SK-N-SH treated with all-trans-retinoic acid at 6 μM for 48 hours (cell line): Measurements from ENCODE around the gene DDX54.
"Not testable (repeated sequence)": the region's sequence is repeated elsewhere in the genome, so short reads cannot be mapped to it uniquely, and the experiment has no call there.

Source experiments
- ATAC-seq: fragments of 200-7000 bp; cut with Tn5 transposase; 3 replicates; pipeline ENCODE4 v1.9.1; 2020; ENCODE audit warnings: mild to moderate bottlenecking, moderate library complexity
- ARNTL ChIP-seq: fragments of 450-650 bp; formaldehyde crosslinking; IDR thresholded peaks from 2 replicates; pipeline ENCODE4 v1.5.0; 2020; ENCODE audit warnings: low read depth, mild to moderate bottlenecking, moderate library complexity, borderline replicate concordance
- BACH2 ChIP-seq: fragments of 250-450 bp; sonication (Bioruptor Pico); IDR thresholded peaks from 2 replicates; pipeline ENCODE4 v1.9.0; 2021; ENCODE audit warnings: mild to moderate bottlenecking, borderline replicate concordance
- CSDC2 ChIP-seq: fragments of 250-450 bp; sonication (Bioruptor Pico); IDR thresholded peaks from 2 replicates; pipeline ENCODE4 v1.5.0; 2020; ENCODE audit warnings: mild to moderate bottlenecking, moderate library complexity
- ESRRG ChIP-seq: fragments of 250-450 bp; sonication (Bioruptor Pico); IDR thresholded peaks from 2 replicates; pipeline ENCODE4 v1.6.1; 2021; ENCODE audit warnings: mild to moderate bottlenecking
- GLIS3 ChIP-seq: fragments of 250-450 bp; sonication (Bioruptor Pico); IDR thresholded peaks from 2 replicates; pipeline ENCODE4 v1.5.0; 2020; ENCODE audit warnings: mild to moderate bottlenecking, moderate library complexity
- ISL1 ChIP-seq: fragments of 250-450 bp; sonication (Bioruptor Pico); IDR thresholded peaks from 2 replicates; pipeline ENCODE4 v2.1.2; 2022; ENCODE audit warnings: mild to moderate bottlenecking, moderate library complexity
- OSR1 ChIP-seq: fragments of 250-450 bp; sonication (Bioruptor Pico); IDR thresholded peaks from 2 replicates; pipeline ENCODE4 v1.8.0; 2022; ENCODE audit warnings: moderate library complexity, mild to moderate bottlenecking, inconsistent platforms
- PPARA ChIP-seq: fragments of 250-450 bp; sonication (Bioruptor Pico); IDR thresholded peaks from 2 replicates; pipeline ENCODE4 v1.5.0; 2020; ENCODE audit warnings: mild to moderate bottlenecking, borderline replicate concordance
- RARB ChIP-seq: fragments of 250-450 bp; sonication (Bioruptor Pico); IDR thresholded peaks from 2 replicates; pipeline ENCODE4 v1.8.0; 2021; ENCODE audit warnings: mild to moderate bottlenecking, moderate library complexity
- TCF4 ChIP-seq: fragments of 250-450 bp; sonication (Bioruptor Pico); IDR thresholded peaks from 2 replicates; pipeline ENCODE4 v1.8.0; 2021; ENCODE audit warnings: mild to moderate bottlenecking, moderate library complexity, borderline replicate concordance
- TOX ChIP-seq: fragments of 250-450 bp; sonication (Bioruptor Pico); IDR thresholded peaks from 2 replicates; pipeline ENCODE4 v1.8.0; 2021; ENCODE audit warnings: mild to moderate bottlenecking, moderate library complexity, borderline replicate concordance
- ZC3H10 ChIP-seq: fragments of 250-450 bp; sonication (Bioruptor Pico); IDR thresholded peaks from 2 replicates; pipeline ENCODE4 v1.5.1; 2021; ENCODE audit warnings: mild to moderate bottlenecking, moderate library complexity
- ZFP3 ChIP-seq: fragments of 250-450 bp; sonication (Bioruptor Pico); IDR thresholded peaks from 2 replicates; pipeline ENCODE4 v1.5.0; 2020; ENCODE audit warnings: mild to moderate bottlenecking, moderate library complexity
- ZFP30 ChIP-seq: fragments of 450-650 bp; formaldehyde crosslinking; IDR thresholded peaks from 2 replicates; pipeline ENCODE4 v1.5.0; 2022; ENCODE audit warnings: mild to moderate bottlenecking, moderate library complexity
- ZNF565 ChIP-seq: fragments of 450-650 bp; formaldehyde crosslinking; conservative IDR thresholded peaks from 2 replicates; pipeline ENCODE4 v1.5.0; 2020; ENCODE audit warnings: low read depth, mild to moderate bottlenecking, moderate library complexity
- ZNF70 ChIP-seq: fragments of 450-650 bp; formaldehyde crosslinking; IDR thresholded peaks from 2 replicates; pipeline ENCODE4 v1.5.0; 2020; ENCODE audit warnings: mild to moderate bottlenecking, moderate library complexity
- ZNF8 ChIP-seq: fragments of 450-650 bp; formaldehyde crosslinking; IDR thresholded peaks from 2 replicates; pipeline ENCODE4 v1.5.0; 2020; ENCODE audit warnings: mild to moderate bottlenecking, moderate library complexity
- TF ChIP-seq, protein P1 (sequence below): fragments of 250-450 bp; sonication (Bioruptor Pico); IDR thresholded peaks from 2 replicates; pipeline ENCODE4 v1.5.1; 2020; ENCODE audit warnings: low read depth, mild to moderate bottlenecking, moderate library complexity
- TF ChIP-seq, protein P2 (sequence below): fragments of 250-450 bp; sonication (Bioruptor Pico); IDR thresholded peaks from 2 replicates; pipeline ENCODE4 v1.8.0; 2021; ENCODE audit warnings: low read depth, mild to moderate bottlenecking, moderate library complexity, borderline replicate concordance
- TF ChIP-seq, protein P3 (sequence below): fragments of 250-450 bp; sonication (Bioruptor Pico); IDR thresholded peaks from 2 replicates; pipeline ENCODE4 v1.5.1; 2021; ENCODE audit warnings: mild to moderate bottlenecking, moderate library complexity
- TF ChIP-seq, protein P4 (sequence below): fragments of 250-450 bp; sonication (Bioruptor Pico); IDR thresholded peaks from 2 replicates; pipeline ENCODE4 v1.8.0; 2020; ENCODE audit warnings: mild to moderate bottlenecking, moderate library complexity, borderline replicate concordance
- TF ChIP-seq, protein P5 (sequence below): fragments of 250-450 bp; sonication (Bioruptor Pico); IDR thresholded peaks from 2 replicates; pipeline ENCODE4 v1.5.0; 2020; ENCODE audit warnings: mild to moderate bottlenecking, moderate library complexity

Gene DDX54

DNA sequence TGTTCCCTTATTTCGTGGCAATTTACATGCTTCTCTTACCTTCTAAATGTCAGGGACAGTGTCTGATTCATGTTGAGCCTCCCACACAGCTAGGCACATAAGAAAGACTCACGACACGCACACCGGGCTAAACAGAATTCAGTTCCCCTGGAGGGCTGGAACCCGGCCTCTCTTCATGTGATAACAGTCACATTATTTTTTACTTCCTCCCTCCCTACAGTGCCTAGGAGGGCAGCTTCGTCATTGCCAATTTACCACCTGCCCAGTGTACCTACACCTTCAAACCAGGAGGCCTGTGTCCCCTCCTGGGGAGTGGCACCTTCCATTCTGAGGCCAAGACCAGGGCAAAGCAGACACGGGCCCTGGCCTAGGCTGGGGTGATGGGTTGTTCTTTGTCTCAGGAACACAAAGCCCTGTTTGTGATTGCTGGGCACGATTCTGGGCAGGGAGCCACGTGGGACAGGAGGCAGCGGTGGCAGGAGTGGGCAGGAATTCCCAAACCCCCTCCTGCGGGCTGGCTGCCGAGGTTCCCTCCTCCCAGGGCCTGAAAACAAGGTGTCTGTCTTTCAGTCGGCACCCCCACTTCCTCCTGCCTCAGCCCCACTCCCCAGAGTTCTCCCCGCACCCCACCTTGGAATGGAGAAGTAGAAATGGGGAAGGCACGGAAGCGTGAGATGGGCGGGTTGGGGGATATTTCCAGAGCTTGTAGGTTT is 42.9 kb downstream of the DDX54 start (continued):
- TF ChIP-seq, protein P1, sequence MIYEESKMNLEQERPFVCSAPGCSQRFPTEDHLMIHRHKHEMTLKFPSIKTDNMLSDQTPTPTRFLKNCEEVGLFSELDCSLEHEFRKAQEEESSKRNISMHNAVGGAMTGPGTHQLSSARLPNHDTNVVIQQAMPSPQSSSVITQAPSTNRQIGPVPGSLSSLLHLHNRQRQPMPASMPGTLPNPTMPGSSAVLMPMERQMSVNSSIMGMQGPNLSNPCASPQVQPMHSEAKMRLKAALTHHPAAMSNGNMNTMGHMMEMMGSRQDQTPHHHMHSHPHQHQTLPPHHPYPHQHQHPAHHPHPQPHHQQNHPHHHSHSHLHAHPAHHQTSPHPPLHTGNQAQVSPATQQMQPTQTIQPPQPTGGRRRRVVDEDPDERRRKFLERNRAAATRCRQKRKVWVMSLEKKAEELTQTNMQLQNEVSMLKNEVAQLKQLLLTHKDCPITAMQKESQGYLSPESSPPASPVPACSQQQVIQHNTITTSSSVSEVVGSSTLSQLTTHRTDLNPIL = no peak
- TF ChIP-seq TOX (no peak), ZFP3 (CRISPR knock-in tag) (no peak), TCF4 (no peak), ARNTL (CRISPR knock-in tag) (no peak)
- TF ChIP-seq, protein P2, sequence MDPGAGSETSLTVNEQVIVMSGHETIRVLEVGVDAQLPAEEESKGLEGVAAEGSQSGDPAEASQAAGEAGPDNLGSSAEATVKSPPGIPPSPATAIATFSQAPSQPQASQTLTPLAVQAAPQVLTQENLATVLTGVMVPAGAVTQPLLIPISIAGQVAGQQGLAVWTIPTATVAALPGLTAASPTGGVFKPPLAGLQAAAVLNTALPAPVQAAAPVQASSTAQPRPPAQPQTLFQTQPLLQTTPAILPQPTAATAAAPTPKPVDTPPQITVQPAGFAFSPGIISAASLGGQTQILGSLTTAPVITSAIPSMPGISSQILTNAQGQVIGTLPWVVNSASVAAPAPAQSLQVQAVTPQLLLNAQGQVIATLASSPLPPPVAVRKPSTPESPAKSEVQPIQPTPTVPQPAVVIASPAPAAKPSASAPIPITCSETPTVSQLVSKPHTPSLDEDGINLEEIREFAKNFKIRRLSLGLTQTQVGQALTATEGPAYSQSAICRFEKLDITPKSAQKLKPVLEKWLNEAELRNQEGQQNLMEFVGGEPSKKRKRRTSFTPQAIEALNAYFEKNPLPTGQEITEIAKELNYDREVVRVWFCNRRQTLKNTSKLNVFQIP = no peak

DNA sequence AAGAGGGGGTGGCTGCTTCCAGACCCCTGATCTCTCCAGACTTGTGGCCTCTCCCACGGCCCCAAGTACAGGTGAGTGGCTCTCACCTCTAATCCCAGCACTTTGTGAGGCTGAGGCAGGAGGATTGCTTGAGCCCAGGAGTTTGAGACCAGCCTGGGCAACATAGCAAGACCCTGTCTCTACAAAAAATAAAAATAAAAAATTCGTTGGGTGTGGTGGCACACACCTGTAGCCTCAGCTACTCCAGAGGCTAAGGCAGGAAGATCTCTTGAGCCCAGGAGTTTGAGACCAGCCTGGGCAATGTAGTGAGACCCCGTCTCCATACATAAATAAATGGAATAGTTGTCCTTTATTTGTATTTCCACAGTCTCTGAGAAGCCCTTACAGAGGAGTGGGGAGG is 43.6 kb downstream of the DDX54 start:
- ATAC-seq = not testable (repeated sequence)

DNA sequence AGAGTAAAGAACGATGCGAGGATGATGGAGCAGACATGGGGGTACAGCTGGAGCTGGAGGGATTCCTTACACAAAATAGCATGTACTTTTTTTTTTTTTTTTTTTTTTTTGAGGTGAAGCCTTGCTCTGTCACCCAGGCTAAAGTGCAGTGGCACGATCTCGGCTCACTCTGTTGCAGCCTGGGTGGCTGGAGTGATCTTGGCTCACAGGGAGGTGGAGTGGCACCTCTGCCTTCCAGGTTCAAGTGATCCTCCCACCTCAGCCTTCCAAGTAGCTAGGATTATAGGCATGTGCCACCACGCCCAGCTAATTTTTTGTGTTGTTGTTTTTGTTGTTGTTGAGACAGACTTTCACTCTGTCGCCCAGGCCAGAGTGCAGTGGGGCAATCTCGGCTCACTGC is 44.6 kb downstream of the DDX54 start:
- no peak for ATAC-seq
- TF ChIP-seq ZFP3 (CRISPR knock-in tag) (no peak), ISL1 (CRISPR knock-in tag) (no peak), ZFP30 (CRISPR knock-in tag) (no peak), ZNF70 (CRISPR knock-in tag) (no peak), ZNF8 (no peak), BACH2 (CRISPR knock-in tag) (no peak), ZNF565 (CRISPR knock-in tag) (no peak), RARB (no peak), GLIS3 (no peak), PPARA (no peak)
- TF ChIP-seq, protein P3, sequence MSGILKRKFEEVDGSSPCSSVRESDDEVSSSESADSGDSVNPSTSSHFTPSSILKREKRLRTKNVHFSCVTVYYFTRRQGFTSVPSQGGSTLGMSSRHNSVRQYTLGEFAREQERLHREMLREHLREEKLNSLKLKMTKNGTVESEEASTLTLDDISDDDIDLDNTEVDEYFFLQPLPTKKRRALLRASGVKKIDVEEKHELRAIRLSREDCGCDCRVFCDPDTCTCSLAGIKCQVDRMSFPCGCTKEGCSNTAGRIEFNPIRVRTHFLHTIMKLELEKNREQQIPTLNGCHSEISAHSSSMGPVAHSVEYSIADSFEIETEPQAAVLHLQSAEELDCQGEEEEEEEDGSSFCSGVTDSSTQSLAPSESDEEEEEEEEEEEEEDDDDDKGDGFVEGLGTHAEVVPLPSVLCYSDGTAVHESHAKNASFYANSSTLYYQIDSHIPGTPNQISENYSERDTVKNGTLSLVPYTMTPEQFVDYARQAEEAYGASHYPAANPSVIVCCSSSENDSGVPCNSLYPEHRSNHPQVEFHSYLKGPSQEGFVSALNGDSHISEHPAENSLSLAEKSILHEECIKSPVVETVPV (CRISPR knock-in tag) = no peak
- TF ChIP-seq, protein P4, sequence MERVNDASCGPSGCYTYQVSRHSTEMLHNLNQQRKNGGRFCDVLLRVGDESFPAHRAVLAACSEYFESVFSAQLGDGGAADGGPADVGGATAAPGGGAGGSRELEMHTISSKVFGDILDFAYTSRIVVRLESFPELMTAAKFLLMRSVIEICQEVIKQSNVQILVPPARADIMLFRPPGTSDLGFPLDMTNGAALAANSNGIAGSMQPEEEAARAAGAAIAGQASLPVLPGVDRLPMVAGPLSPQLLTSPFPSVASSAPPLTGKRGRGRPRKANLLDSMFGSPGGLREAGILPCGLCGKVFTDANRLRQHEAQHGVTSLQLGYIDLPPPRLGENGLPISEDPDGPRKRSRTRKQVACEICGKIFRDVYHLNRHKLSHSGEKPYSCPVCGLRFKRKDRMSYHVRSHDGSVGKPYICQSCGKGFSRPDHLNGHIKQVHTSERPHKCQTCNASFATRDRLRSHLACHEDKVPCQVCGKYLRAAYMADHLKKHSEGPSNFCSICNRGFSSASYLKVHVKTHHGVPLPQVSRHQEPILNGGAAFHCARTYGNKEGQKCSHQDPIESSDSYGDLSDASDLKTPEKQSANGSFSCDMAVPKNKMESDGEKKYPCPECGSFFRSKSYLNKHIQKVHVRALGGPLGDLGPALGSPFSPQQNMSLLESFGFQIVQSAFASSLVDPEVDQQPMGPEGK = no peak
- TF ChIP-seq, protein P2 = no peak

DNA sequence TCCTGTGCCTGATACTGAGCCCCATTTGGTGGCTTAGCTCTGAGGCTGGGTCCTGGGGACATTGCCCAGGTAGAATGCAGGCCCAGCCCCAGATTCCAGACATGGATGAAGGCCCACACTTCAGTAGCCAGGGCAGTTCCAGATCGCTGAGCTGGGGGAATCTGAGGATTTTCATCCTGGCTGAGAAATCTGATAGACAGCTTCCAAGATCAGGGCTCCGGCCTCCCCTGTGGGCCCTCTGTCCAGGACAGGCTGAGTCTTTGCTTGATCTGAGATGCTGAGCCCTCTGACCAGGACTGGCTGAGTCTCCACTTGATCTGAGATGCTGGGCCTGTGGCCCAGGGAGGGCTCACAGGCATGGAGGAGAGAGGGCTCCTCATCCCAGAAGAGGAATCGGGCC is 46.5 kb downstream of the DDX54 start:
- TF ChIP-seq ZNF565 (CRISPR knock-in tag) (no peak), ZC3H10 (no peak), TOX (no peak), ESRRG (CRISPR knock-in tag) (no peak), CSDC2 (no peak), TCF4 (no peak), ZFP3 (CRISPR knock-in tag) (no peak), RARB (no peak), ARNTL (CRISPR knock-in tag) (no peak), ZNF8 (no peak), OSR1 (CRISPR knock-in tag) (no peak)
- TF ChIP-seq, protein P3 (CRISPR knock-in tag) = no peak
- TF ChIP-seq, protein P5, sequence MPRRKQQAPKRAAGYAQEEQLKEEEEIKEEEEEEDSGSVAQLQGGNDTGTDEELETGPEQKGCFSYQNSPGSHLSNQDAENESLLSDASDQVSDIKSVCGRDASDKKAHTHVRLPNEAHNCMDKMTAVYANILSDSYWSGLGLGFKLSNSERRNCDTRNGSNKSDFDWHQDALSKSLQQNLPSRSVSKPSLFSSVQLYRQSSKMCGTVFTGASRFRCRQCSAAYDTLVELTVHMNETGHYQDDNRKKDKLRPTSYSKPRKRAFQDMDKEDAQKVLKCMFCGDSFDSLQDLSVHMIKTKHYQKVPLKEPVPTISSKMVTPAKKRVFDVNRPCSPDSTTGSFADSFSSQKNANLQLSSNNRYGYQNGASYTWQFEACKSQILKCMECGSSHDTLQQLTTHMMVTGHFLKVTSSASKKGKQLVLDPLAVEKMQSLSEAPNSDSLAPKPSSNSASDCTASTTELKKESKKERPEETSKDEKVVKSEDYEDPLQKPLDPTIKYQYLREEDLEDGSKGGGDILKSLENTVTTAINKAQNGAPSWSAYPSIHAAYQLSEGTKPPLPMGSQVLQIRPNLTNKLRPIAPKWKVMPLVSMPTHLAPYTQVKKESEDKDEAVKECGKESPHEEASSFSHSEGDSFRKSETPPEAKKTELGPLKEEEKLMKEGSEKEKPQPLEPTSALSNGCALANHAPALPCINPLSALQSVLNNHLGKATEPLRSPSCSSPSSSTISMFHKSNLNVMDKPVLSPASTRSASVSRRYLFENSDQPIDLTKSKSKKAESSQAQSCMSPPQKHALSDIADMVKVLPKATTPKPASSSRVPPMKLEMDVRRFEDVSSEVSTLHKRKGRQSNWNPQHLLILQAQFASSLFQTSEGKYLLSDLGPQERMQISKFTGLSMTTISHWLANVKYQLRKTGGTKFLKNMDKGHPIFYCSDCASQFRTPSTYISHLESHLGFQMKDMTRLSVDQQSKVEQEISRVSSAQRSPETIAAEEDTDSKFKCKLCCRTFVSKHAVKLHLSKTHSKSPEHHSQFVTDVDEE = no peak
- TF ChIP-seq, all 23 proteins: peak for 0
- ATAC-seq = no peak
